Testis (tissue), 3 donors: Measurements from ENCODE around the gene HOMER3. TPM values are rescaled to one million over a fixed set of nuclear protein-coding genes. Genes with fewer than 3 reads are reported as not detected.

Experiments
- DNase-seq: peaks from one replicate; pipeline ENCODE4 v3.0.0-alpha.2; 2019
- H3K27ac ChIP-seq, 2 donors: fragments of 200-600 bp; sonication (generic); one replicate each; pipeline ENCODE4 v1.5.1; 2019
- H3K27me3 ChIP-seq: fragments of 200-600 bp; sonication (generic); one replicate; pipeline ENCODE4 v1.5.1; 2019
- H3K36me3 ChIP-seq: fragments of 200-600 bp; sonication (generic); one replicate; pipeline ENCODE4 v1.5.1; 2017; ENCODE audit warnings: low read depth; ENCODE audit errors: missing control alignments
- H3K4me1 ChIP-seq: fragments of 200-600 bp; sonication (generic); one replicate; pipeline ENCODE4 v1.5.1; 2019
- H3K4me3 ChIP-seq, 2 donors: fragments of 200-600 bp; sonication (generic); one replicate each; pipeline ENCODE4 v1.5.1; 2017 to 2019
- H3K9me3 ChIP-seq: fragments of 200-600 bp; sonication (generic); one replicate; pipeline ENCODE4 v1.5.1; 2017
- CTCF ChIP-seq, 3 experiments: fragments of 450-650 bp in 2 of 3; fragments of 200-600 bp in 1 of 3; sonication (generic) in 1 of 3; IDR thresholded peaks; one replicate each; pipeline ENCODE4 v1.5.1; 2016 to 2019; ENCODE audit warnings: antibody characterized with exemption in 3 of 3, mild to moderate bottlenecking in 2 of 3, moderate library complexity in 1 of 3
- POLR2A ChIP-seq: fragments of 450-650 bp; IDR thresholded peaks from one replicate; pipeline ENCODE4 v1.6.1; 2017; ENCODE audit warnings: antibody characterized with exemption, mild to moderate bottlenecking, moderate library complexity
- WGBS, 2 donors: methylation state at CpG; one replicate each; pipeline ENCODE4 v1.1.5; 2018; 5-methylcytosine and 5-hydroxymethylcytosine counted together
- intact Hi-C: fragments of 100-400 bp; cut with DNase I; formaldehyde crosslinking; loops from one replicate; pipeline ENCODE4 v1.15.1; 2023; ENCODE audit warnings: low total_unique reads
- polyA plus RNA-seq: library from polyadenylated mRNA; stranded (reverse); fragments of 350-450 nt; fragmentation: Illumina TruSeq; extraction: RNeasy Lipid Tissue Mini Kit (QIAGEN cat#74804); gene quantifications from one replicate; pipeline ENCODE4 v1.2.3, GENCODE V29; 2014; ENCODE audit warnings: low read depth, low replicate concordance; ENCODE audit not compliant: insufficient read depth
- total RNA-seq, 2 donors: library from RNA; depleted of rRNA; stranded (reverse); fragments of >200 nt; gene quantifications; one replicate each; pipeline ENCODE4 v1.2.3, GENCODE V29; 2016

The HOMER3 gene
- total and polyA plus RNA-seq, 3 donors from 2014 or later: 19.9 to 39.6 (median 31.3) TPM

GRCh38 chr19:18967358-18968146 is 26.5 kb upstream of the HOMER3 start:
- Histone ChIP-seq H3K4me1 (peaks cover 2% of the 10 kb centered on the region), H3K9me3 (no peaks in the 10 kb centered on the region), H3K27me3 (no peaks in the 10 kb centered on the region), H3K27ac (peak overlapping the region in 1 of 2 donors; percentile 32), H3K36me3 (no peaks in the 10 kb centered on the region), H3K4me3 (no peak overlapping the region)
- TF ChIP-seq POLR2A: no peak
- no peak for TF ChIP-seq CTCF (IDR thresholded peaks at IDR 0.05)
- DNase-seq: peak; percentile 42
- intact Hi-C loops: no loop called here
- 66 to 74% methylated on average over 11 of the region's 11 CpGs for whole genome bisulfite sequencing, 2 donors

- TF ChIP-seq CTCF (IDR thresholded peaks at IDR 0.05) (no peak), POLR2A (no peak)
- Histone ChIP-seq H3K4me3 (no peak overlapping the region), H3K36me3 (no peaks in the 10 kb centered on the region), H3K4me1 (no peaks in the 10 kb centered on the region), H3K9me3 (no peaks in the 10 kb centered on the region), H3K27ac (peak overlapping the region in 1 of 2 donors; percentile 32), H3K27me3 (no peaks in the 10 kb centered on the region)
- intact Hi-C loops: no loop called here
- 60 to 69% methylated on average over 4 of the region's 4 CpGs for WGBS, 2 donors
- DNase-seq: no peak
Observed at GRCh38 chr19:18966307-18966706, 25.3 kb upstream of the HOMER3 start.

- Histone ChIP-seq H3K36me3 (no peaks in the 10 kb centered on the region), H3K4me1 (no peaks in the 10 kb centered on the region), H3K27me3 (no peaks in the 10 kb centered on the region), H3K27ac (no peak overlapping the region), H3K9me3 (no peaks in the 10 kb centered on the region), H3K4me3 (no peak overlapping the region)
- no peak for DNase-seq
- no peak for TF ChIP-seq CTCF (IDR thresholded peaks at IDR 0.05)
- TF ChIP-seq POLR2A: no peak
- intact Hi-C loops: no loop called here
- WGBS, 2 donors: 91 to 94% methylated on average over 9 of the region's 9 CpGs
Observed at GRCh38 chr19:18964121-18964520, 23.1 kb upstream of the HOMER3 start.

- WGBS, 2 donors: 20 to 26% methylated on average over 17 to 26 of the region's 26 CpGs
- TF ChIP-seq POLR2A (no peak), CTCF (IDR thresholded peaks at IDR 0.05) (no peak)
- Histone ChIP-seq H3K9me3 (no peaks in the 10 kb centered on the region), H3K27ac (no peak overlapping the region), H3K4me3 (no peak overlapping the region), H3K27me3 (no peaks in the 10 kb centered on the region), H3K36me3 (no peaks in the 10 kb centered on the region), H3K4me1 (no peaks in the 10 kb centered on the region)
- intact Hi-C loops: no loop called here
- no peak for DNase-seq
Observed at GRCh38 chr19:18961767-18962620, 21.0 kb upstream of the HOMER3 start.
